Kidney (tissue), 14 donors: Measurements from ENCODE around the gene CDC42EP3. TPM values are rescaled to one million over a fixed set of nuclear protein-coding genes. Genes with fewer than 3 reads are reported as not detected.

Experiments
- DNase-seq, 5 donors: peaks; one replicate each; pipeline ENCODE4 v3.0.0-alpha.2; 2013 to 2020
- FAIRE-seq: peaks from 2 replicates; lab custom pipeline; 2012; peaks lifted over from hg19 to GRCh38; lab: Jason Lieb, UNC
- H3K27ac ChIP-seq, 2 donors: one replicate each; pipeline ENCODE4 v1.7.0; 2013; ENCODE audit warnings: low read depth in 2 of 2, low read length in 2 of 2, inconsistent platforms in 1 of 2
- H3K27me3 ChIP-seq: one replicate; pipeline ENCODE4 v1.7.1; 2013; ENCODE audit warnings: low read length, inconsistent platforms; ENCODE audit not compliant: control insufficient read depth, insufficient read depth
- H3K36me3 ChIP-seq, 3 donors: one replicate each; pipeline versions ENCODE4 v1.7.0 to v1.7.1; 2013; ENCODE audit warnings: low read length in 3 of 3, control low read depth in 1 of 3, inconsistent platforms in 1 of 3; ENCODE audit not compliant: insufficient read depth in 3 of 3, control insufficient read depth in 2 of 3
- H3K4me1 ChIP-seq, 3 donors: one replicate each; pipeline versions ENCODE4 v1.7.0 to v1.7.1; 2013; ENCODE audit warnings: low read length in 3 of 3, inconsistent platforms in 1 of 3, low read depth in 1 of 3; ENCODE audit not compliant: control insufficient read depth in 2 of 3, insufficient read depth in 2 of 3
- H3K4me3 ChIP-seq, 3 donors: one replicate each; pipeline versions ENCODE4 v1.7.0 to v1.8.1; 2013; ENCODE audit warnings: low read length in 3 of 3, control low read depth in 1 of 3, inconsistent platforms in 1 of 3
- H3K9ac ChIP-seq, 3 donors: one replicate each; pipeline versions ENCODE4 v1.7.0 to v1.7.1; 2013; ENCODE audit warnings: low read length in 3 of 3, control low read depth in 1 of 3, inconsistent platforms in 1 of 3
- H3K9me3 ChIP-seq, 3 donors: one replicate each; pipeline versions ENCODE4 v1.7.0 to v1.7.1; 2013; ENCODE audit warnings: low read length in 3 of 3, control low read depth in 1 of 3, inconsistent platforms in 1 of 3; ENCODE audit not compliant: control insufficient read depth in 2 of 3, insufficient read depth in 1 of 3
- intact Hi-C: fragments of 100-400 bp; cut with DNase I; formaldehyde crosslinking; loops from one replicate; pipeline ENCODE4 v1.11.1; 2022
- polyA plus RNA-seq: library from polyadenylated mRNA; stranded (reverse); fragments of 350-450 nt; fragmentation: Illumina TruSeq; extraction: RNeasy Lipid Tissue Mini Kit (QIAGEN cat#74804); gene quantifications from one replicate; pipeline ENCODE4 v1.2.3, GENCODE V29; 2014; ENCODE audit warnings: low read depth, low replicate concordance; ENCODE audit not compliant: insufficient read depth
- total RNA-seq: library from RNA; stranded (reverse); fragmentation: NEBNext Ultra II Directional; extraction: Animal tissue kit (Norgen Biotek cat#: 25700); gene quantifications from one replicate; pipeline ENCODE4 v1.2.1, GENCODE V29; 2021
- TF ChIP-seq, protein P1 (sequence below): IDR thresholded peaks from 3 replicates; pipeline ENCODE4 v1.5.1; 2012; ENCODE audit warnings: mild to moderate bottlenecking, moderate library complexity, borderline replicate concordance; ENCODE audit not compliant: insufficient read depth; ENCODE audit errors: extremely low read depth
- donor health status: control.
- donor health status: control.
- donor health status: control.
- donor health status: control.
- donor health status: control.
- donor health status: DM: yes; HTN: yes; CAD: no.
- donor health status: Normal renal cell carcinoma (clear cell type).

Gene CDC42EP3
- total and polyA plus RNA-seq, 2 donors from 2014 or later, result 21.3 to 34.1 TPM

DNA sequence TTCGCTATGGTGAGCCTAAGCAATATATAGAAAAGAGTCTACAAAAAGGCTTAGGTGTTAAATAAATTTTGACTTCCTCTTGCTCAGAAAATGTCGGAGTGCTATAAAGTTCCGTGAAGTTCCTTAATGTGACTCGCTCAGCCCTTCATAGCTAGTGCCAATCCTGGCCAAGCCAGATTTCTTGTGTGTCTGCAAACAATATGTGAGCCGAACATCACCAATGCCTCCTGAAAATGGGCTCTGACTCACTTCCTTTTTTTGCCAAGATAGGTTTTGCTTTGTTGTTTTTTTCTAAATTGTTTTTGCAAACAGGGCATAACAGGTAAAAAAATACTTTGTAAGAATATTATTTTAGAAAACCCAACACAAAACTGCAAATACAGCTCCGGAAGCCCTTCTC is 26.1 kb downstream of the CDC42EP3 start:
- H3K36me3 ChIP-seq, result peaks cover 0 to 4% (median 0%) of the 10 kb centered on the region in 3 donors
- H3K9ac ChIP-seq, result no peak overlapping the region
- no peaks in the 10 kb centered on the region for H3K9me3 ChIP-seq
- intact Hi-C loops, result no loop called here
- no peak overlapping the region for H3K27ac ChIP-seq
- no peak overlapping the region for H3K4me3 ChIP-seq
- no peak for FAIRE-seq
- no peak for DNase-seq
- H3K27me3 ChIP-seq, result no peaks in the 10 kb centered on the region
- TF ChIP-seq, protein P1, sequence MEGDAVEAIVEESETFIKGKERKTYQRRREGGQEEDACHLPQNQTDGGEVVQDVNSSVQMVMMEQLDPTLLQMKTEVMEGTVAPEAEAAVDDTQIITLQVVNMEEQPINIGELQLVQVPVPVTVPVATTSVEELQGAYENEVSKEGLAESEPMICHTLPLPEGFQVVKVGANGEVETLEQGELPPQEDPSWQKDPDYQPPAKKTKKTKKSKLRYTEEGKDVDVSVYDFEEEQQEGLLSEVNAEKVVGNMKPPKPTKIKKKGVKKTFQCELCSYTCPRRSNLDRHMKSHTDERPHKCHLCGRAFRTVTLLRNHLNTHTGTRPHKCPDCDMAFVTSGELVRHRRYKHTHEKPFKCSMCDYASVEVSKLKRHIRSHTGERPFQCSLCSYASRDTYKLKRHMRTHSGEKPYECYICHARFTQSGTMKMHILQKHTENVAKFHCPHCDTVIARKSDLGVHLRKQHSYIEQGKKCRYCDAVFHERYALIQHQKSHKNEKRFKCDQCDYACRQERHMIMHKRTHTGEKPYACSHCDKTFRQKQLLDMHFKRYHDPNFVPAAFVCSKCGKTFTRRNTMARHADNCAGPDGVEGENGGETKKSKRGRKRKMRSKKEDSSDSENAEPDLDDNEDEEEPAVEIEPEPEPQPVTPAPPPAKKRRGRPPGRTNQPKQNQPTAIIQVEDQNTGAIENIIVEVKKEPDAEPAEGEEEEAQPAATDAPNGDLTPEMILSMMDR, result no peak
- peaks cover 0 to 7% (median 0%) of the 10 kb centered on the region in 3 donors for H3K4me1 ChIP-seq

DNA sequence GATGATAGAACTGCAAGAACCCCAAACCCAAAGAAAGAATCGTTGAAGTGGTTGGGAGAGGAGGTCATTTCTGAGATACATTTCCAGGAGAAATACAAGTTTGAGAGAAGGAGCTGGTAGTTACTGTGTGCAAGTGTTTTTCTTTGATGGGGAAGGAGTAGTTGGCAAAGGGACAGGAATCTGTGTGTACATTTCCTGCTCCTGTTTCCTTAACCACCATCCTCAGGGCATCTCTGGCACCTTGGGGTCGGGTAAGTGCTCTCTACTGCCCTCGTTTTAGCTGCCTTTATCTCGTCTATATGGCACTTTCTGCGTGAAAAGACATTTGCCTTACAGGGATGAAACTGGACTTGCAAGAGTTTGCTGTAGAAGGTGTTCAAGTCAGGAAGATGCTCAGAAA is 27.3 kb downstream of the CDC42EP3 start:
- Histone ChIP-seq H3K27ac (no peak overlapping the region), H3K4me3 (no peak overlapping the region), H3K9ac (no peak overlapping the region), H3K36me3 (peaks cover 0 to 4% (median 0%) of the 10 kb centered on the region in 3 donors), H3K27me3 (no peaks in the 10 kb centered on the region), H3K4me1 (peaks cover 0 to 7% (median 0%) of the 10 kb centered on the region in 3 donors), H3K9me3 (no peaks in the 10 kb centered on the region)
- intact Hi-C loops, result no loop called here
- FAIRE-seq (no peak), DNase-seq (no peak)
- TF ChIP-seq, protein P1, result no peak

DNA sequence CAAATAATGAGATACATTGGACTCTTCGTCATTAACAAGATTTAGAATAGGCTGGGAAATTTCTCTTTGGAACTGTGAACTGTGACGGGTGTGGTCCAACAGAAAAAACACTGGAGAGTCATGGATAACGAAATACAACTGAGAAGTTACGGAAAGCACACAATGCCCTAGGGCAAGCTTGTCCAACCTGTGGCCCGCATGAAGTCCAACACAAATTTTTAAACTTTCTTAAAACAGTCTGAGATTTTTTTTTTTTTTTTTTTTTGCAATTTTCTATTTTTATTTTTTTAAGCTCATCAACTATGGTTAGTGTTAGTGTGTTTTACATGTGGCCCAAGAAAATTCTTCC is 27.7 kb downstream of the CDC42EP3 start:
- Histone ChIP-seq H3K4me1 (peaks cover 0 to 6% (median 0%) of the 10 kb centered on the region in 3 donors), H3K27me3 (no peaks in the 10 kb centered on the region), H3K27ac (no peak overlapping the region), H3K9ac (no peak overlapping the region), H3K36me3 (peaks cover 0 to 4% (median 0%) of the 10 kb centered on the region in 3 donors), H3K4me3 (no peak overlapping the region), H3K9me3 (no peaks in the 10 kb centered on the region)
- FAIRE-seq (no peak), DNase-seq (no peak)
- intact Hi-C loops, result no loop called here
- TF ChIP-seq, protein P1, result no peak
